Hepatocyte (in vitro differentiated cells): ENCODE data around the gene PHTF1.
"Not testable (repeated sequence)": the region's sequence is repeated elsewhere in the genome, so short reads cannot be mapped to it uniquely, and the experiment has no call there.

Source experiments
- EZH2 ChIP-seq: fragments of 200-600 bp; sonication (generic); IDR thresholded peaks from 2 replicates; pipeline ENCODE4 v1.6.1; 2016; ENCODE audit warnings: antibody characterized with exemption, mild to moderate bottlenecking, borderline replicate concordance
- TF ChIP-seq, protein P1 (sequence below): fragments of 200-600 bp; sonication (generic); IDR thresholded peaks from 2 replicates; pipeline ENCODE4 v1.5.1; 2016; ENCODE audit warnings: antibody characterized with exemption, mild to moderate bottlenecking; ENCODE audit not compliant: poor library complexity

DNA sequence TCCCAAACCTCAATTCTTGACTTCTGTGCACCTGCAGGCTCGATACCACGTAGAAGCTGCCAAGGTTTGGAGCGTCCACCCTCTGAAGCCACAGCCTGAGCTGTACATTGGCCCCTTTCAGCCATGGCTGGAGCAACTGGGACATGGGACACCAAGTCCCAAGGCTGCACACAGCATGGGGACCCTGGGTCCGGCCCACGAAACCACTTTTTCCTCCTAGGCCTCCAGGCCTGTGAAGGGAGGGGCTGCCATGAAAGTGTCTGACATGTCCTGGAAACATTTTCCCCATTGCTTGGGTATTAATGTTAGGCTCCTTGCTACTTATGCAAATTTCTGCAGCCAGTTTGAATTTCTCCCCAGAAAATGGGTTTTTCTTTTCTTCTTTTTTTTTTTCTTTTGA, 40.7 kb downstream of the PHTF1 start:
- TF ChIP-seq, protein P1, sequence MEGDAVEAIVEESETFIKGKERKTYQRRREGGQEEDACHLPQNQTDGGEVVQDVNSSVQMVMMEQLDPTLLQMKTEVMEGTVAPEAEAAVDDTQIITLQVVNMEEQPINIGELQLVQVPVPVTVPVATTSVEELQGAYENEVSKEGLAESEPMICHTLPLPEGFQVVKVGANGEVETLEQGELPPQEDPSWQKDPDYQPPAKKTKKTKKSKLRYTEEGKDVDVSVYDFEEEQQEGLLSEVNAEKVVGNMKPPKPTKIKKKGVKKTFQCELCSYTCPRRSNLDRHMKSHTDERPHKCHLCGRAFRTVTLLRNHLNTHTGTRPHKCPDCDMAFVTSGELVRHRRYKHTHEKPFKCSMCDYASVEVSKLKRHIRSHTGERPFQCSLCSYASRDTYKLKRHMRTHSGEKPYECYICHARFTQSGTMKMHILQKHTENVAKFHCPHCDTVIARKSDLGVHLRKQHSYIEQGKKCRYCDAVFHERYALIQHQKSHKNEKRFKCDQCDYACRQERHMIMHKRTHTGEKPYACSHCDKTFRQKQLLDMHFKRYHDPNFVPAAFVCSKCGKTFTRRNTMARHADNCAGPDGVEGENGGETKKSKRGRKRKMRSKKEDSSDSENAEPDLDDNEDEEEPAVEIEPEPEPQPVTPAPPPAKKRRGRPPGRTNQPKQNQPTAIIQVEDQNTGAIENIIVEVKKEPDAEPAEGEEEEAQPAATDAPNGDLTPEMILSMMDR, result not testable (repeated sequence)
- TF ChIP-seq EZH2, result not testable (repeated sequence)
